Suppressor macrophage treated with lipopolysaccharide for 4 hours (primary cell): ENCODE measurements around the gene FAH.

ENCODE experiments used
- DNase-seq: peaks from one replicate; pipeline ENCODE4 v3.0.0-alpha.2; 2020

The FAH gene

DNA sequence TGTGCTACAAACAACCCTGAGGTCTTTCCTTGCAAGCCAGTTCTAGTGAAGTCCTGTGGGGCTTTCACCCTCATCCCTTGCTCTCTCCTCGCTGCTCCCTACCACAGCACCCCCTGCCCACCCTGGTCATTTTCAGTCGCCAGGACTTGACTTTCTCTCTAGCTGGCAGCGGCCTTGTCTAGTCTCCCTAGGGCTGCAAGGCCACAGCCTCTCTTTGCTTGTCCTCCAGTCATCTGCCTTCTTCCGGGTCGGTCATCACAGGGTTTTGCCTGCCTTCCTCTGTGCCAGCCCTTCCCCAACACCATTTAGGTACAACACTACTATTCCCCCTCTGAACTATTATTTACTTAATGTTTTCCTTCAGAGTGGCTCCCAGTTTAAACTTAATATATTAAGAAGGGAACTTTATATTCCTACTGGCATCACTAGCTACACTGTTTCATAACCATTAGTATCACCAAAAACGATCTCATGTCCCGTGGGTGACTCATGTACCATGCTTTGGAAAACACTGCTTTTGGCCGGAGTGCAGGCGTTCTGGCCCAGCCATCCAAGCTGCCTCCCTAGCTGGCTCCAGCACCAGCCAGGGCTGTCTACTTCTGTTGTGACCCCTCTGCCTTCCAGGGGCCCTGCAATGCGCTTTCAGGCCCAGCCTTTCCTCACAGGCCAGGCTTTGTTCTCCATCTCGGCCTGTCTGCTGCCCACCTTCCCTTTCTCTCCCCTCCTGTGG, 21.4 kb downstream of the FAH start:
- DNase-seq: no peak

DNA sequence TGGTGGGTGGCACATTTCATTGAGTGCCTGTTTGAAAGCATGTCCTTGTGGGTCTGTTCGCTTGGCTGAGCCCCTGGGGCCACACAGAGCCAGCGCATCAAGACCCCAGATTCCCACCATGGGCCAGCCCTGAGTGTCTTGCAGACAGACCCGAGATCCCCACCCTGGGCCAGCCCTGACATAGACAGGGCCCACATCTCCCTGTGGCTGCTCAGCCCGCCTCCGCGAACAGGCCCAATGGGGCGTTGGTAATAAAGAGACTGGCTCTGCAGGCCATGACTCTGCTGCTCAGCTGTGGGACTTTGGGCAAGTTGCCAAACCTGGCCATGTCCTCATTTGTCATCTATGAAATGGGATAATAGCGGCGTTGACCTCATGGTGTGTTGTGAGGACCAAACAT, 22.6 kb downstream of the FAH start:
- DNase-seq: no peak

DNA sequence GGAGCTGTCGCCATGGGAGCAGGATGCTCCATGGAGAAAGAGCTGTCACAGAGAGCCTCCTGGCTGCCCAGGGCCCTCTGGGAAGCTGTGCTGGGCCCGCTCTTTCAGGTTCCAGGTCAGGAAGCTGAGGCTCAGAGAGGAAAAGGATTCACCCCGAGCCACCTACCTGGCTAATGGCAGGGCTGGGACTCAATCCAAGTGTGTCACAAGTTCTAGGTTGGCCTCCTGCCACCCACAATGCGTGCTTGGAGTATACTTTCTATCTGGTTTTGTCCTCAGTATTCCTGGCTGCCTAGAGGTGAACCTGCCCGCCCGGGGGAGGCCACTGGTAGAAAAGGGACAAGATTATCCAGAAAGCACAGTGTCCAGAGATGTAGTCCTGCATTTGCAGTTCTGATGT, 23.6 kb downstream of the FAH start:
- DNase-seq: no peak

DNA sequence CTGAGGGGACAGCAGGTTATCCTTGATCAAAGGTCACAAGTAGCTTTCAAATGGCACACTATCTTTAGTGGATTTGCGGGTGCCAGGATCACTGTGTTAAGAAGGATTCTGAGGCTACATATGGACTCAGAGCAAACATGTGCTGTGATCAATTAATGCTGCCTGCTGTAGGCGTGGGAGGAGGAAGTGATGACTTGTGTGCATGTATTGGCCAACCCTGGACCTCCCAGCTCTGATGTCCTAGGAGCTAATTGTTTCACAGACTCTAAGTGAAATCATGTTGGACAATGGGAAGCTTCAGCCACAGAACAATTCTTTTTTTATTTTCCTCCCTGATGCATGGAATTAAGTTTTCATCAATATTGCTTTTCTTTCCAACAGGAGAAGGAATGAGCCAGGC, 24.4 kb downstream of the FAH start:
- DNase-seq: peak; percentile 83

DNA sequence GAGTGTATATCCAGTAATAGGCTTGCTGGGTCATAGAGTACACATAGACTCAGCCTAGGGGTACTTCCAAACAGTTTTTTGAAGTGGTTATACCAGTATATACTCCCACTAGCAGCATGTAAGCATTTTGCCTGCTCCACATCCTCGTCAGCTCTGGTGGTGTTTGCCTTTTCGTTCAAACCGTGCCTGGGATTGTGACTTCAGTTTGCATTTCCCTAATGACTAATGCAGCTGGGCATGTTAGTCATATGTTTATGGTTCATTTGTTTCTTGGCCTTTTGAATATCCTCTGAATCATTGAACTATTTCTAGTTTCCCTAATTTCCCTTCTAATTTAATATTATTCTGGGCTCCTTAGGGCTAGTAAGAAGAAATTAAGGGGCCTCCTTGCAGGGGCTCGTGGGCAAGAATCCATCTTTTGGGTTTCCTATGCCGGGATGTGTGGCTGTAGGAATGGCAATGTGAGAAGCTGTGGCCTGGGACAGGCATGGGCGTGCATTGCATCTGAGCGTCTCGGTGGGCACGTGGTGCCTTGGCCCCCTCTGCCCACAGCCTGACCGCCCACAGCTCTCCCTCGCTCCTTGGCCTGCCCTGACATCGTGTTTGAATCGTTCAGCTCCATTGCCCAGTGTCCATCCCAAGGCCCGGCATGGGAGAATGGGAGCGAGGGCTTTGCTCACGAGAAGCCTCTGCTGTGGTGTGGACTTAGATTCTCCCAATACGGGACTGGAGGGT, 26.4 kb downstream of the FAH start:
- DNase-seq: peak; percentile 76

DNA sequence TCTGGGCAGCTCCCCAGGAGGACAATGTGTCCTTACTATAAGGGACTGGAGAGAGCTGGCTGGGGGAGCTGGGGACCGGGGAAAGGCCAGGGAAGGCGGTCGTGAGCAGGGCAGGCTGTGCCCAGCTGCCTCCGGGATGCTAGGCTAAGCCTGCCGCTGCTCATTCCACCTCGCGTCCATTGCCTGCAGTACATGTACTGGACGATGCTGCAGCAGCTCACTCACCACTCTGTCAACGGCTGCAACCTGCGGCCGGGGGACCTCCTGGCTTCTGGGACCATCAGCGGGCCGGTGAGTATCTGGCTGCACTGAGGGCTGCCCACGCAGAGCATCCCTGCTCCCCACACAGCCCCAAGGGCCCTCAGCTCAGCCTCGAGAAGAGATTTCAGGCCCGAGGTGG, 27.1 kb downstream of the FAH start:
- DNase-seq: no peak

DNA sequence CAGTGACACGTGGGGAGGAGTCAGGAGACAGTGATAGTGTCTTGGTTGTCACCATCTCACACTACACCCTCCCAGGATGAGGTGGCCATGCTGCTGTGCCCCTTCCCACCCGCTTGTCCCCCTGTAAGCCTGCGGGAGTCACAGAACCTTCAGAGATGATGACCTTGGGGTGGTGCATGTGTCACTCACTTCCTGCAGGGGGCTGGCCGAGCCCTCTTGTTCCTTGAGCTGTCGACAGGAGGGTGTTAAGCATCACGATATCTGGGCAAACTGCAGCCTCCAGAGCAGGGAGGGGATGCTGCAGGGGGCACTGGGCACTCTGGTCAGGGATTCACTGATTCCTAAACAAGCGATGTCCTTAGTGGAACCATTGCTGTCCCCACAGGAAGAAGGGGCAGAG, 27.7 kb downstream of the FAH start:
- no peak for DNase-seq

DNA sequence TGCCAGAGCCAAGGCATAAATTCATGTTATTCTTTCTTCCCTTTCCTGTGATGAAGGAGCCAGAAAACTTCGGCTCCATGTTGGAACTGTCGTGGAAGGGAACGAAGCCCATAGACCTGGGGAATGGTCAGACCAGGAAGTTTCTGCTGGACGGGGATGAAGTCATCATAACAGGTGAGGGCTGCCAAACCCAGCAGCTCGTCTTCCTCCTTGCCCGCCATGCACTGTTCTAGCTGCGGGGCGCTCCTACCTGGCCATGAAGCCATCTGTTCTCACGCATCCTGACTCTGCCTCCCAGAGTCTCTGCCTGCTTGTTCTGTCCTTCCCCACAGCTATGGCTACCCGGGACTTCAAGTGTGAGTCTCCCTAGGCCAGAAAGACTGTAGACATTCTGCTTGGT, 28.2 kb downstream of the FAH start:
- DNase-seq: no peak

DNA sequence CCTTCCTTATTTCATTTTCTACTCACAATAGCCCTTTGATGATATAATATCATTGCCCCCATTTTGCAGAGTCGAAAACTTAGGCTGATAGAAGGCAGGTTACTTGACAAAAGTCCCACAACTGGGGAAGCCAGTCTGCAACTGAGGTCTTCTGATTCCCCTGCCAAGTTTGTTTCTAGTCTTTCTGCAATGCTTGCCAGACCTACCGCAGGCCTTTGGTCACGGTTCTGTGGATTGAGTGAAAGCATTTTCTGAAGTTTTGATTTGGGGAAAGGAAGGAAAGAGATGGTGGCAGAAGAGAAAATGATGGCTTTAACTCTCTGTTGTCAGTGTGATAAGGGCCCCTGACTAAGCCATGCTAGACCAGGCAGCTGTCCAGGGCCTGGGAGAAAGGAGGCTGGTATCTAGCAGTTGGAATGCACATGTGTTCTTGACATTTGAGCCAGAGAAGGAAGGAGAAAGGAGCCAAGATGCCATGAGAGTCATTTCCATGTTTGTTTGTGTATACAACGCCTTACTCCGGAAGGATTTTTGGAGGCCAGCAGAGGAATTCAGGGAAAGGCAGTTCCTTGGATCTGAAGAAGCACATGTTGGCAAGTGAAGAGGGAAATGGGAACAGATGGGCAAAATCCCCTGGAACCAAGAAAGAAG, 29.9 kb downstream of the FAH start:
- DNase-seq: no peak

DNA sequence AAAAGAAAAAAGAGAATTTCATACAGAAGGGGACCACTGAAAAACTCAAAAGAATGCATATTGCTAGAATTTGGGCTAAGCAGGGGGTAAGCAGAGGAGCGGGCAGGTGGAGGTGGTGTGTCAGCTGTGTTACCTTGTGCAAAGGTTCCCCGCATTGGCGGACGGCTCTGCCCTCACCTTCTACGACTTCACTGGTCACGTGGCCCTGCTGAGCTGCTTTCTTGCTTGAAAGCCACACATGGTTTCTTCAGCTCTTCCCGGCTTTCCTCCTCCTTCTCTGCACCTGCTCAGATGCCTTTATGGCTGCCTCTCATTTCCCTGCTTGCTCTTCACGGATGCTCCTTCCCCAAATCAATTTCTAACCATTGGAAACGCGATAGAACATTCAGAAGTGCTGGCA, 30.5 kb downstream of the FAH start:
- DNase-seq: no peak

DNA sequence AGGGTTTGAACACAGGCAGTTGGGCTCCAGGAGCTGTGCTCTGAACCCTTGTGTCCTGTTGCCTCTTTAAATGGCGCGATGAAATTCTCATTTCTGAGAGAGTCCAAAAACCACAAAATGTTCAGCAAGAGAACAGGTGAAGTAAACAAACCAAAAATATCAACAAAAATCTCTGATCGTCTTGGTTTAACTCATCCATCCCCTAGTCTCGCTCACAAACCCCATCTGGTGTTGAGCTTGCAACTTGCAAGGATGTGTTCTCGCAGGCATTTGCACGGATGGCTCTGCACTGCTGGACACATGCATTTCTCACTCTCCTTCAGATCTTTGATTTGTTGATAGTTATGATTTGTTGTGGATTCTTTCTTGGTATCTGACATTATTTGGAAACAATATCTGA, 31.1 kb downstream of the FAH start:
- DNase-seq: no peak

DNA sequence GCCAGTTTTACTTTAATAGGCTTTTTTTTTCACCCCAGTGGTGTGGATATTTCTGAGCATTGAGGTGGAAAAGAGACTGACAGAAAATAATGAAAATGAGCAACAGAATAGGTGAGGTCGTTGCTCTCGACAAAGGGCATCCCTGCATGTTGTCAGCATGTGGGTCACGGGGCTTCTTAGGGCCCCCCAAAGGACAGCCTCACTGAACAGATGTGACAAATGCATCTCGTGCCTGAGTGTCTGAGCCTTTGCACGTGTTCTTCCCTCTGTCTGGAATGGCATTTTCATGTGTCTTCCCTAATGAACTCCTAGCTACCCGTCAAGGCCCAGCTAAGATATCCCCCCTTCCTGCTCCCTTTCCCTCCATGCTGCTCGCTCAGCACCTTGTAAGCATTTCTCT, 31.8 kb downstream of the FAH start:
- DNase-seq: no peak

DNA sequence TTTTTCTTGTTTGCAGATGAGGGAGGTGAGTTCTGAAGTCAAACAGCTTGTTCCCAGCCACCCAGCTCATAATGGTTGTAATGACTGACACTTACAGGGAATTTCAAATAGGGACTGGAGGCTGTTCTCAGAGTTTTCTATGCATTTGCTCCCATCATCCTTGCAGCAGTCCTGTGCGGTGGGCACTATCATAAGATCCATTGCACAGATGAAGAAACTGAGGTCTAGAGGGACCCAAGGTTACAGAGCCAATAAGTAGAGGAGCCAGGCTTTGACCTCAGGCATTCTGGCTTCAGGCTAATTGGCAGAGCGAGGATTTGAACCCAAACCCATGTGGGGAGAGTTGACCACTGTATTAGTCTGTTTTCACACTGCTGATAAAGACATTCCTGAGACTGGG, 32.4 kb downstream of the FAH start:
- no peak for DNase-seq

DNA sequence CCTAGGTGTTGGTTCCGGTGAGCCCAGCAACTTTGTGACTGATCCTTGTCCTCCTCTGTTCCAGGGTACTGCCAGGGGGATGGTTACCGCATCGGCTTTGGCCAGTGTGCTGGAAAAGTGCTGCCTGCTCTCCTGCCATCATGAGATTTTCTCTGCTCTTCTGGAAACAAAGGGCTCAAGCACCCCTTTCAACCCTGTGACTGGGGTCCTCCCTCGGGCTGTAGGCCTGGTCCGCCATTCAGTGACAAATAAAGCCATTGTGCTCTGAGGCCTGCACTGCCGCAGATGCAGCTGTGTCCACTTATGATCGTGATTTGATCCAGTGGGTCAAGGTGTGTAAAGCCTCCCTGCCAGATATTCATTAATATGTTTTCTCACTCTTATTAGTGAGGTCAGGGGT, 33.3 kb downstream of the FAH start:
- no peak for DNase-seq

DNA sequence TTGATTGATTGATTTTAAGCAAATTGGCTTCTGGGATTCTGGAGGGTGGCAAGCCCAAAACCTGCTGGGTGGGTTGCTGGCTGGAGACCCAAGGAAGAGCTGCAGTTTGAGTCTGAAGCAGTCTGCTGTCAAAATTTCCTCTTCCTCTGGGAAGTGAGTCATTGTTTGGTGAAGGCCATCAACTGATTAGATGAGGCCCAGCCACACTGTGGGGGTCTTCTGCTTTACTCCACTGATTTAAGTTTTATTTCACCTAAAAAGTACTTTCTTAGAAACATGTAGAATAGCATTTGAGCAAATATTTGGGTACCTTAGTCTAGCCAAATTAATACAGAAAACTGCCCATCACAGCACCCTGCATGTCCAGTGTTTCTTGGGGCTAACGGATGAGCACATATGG, 33.8 kb downstream of the FAH start:
- no peak for DNase-seq

DNA sequence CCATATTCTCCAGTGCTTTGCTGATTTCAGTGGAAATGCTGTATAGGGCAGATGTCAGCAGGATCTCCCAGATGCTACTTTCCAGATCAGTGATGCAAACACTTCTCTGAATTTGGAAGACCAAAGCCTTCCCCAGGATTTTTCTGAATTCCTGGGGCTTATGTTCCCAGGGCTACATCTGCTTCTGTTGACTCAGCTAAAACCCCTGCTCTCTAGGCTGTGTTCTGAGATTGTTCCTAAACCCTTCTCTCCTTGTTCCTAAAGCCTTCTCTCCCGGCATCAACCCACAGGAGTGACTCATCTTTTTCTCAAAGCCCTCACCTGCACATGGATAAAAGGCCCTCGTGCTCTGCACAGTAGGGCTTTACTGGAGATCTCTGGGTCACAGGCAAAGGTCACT, 35.5 kb downstream of the FAH start:
- DNase-seq: no peak

DNA sequence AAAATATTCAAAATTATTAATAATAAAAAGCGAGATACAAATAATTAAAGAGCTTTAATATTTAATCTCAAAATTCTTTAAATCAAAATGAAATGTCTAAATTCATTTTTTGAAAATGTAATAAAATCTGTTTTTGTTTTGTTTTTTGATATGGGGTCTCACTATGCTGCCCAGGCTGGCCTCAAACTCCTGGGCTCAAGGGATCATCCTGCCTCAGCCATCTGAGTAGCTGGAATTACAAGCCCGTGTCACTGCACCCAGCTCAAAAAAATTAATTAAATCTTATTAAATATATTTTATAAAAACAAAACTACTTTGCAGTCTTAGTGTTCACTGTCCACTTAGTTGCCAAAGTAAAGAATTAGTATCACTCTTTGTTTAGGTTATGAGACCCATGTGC, 38.4 kb downstream of the FAH start:
- DNase-seq: no peak

DNA sequence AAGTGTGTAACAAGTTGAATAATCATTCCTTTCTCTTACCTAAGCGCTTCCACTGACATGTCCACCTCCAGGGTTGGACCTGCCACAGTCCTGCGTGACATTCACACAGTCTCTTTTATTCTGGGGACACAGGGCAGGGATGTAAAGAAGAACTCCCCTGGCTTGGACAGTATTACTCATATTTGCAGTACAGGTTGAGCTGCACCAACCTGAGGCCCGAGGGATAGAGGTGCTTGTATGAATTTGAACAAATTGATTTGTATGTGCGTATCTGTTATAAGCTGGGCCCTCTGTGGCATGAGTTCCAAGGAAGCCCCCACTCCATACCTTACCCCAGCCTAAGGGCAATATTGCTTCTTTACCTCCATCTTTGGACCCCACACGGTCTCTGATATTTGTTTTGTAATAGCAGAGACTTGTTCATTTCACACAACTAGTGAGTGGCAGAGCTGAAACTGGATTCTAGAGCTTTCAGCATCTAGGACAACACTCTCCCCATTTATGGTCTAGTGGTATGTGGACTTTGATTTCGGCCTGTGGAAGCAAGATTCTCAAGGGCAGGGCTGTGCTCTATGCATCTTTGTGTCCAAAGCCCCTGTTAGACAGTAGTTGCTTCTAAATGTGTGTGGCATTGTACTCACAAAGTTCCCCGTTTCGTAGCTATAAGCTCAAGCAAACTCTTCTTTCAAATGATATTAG, 39.2 kb downstream of the FAH start:
- DNase-seq: no peak

DNA sequence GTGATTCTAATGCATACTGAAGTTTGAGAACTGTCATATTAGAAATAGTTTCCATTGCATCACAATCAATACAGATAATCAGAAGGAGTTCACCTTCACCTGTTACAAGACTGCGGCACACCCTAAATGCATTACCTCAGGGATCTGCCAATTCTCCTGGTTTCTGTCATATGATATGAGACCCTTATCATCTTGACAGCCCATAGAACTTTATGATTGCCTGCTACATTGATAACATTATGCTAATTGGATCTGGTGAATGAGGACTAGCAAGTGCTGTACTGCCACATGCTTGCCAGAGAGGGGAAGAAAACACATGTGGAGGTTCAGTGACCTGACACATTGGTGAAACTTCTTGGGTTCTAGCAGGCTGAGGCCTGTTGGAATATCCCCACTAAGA, 41.4 kb downstream of the FAH start:
- no peak for DNase-seq

DNA sequence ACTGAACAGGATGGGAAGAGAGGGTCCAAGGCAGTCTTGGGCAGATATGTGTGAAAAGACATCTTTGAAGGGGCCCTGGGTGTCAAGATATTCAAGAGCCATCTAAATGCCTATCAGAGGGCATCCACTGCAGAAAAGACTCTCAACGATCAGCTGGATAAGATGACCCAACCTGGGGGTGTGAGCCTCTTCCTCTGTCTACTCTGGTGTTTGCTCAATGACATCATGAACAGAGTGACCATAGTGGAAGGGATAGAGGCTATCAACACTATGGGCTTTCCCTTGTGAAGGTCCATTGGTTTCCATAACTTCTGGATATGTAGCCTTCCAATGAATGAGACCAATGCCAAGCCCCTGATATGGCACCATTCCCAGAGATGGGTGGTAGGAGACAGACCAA, 42.1 kb downstream of the FAH start:
- DNase-seq: no peak

DNA sequence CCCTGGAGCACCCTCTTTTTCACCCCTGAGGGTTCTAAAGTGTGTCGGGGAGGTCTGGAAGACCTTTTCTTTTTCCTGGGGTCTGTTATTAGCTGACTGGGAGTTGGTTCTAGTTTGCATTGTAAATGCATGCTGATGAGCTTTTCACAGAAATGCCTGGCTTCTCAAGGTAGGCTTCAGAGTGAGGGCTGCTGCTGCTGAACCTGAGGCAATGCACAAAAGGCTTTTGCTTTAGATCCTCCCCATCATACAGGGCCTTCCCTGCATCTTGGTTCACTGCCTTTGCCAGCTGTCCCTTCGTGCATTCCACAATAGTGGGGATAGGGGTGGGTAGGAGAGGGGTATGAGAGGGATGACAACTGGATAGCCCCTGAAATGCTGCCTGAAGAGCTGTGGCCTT, 46.6 kb downstream of the FAH start:
- DNase-seq: no peak

DNA sequence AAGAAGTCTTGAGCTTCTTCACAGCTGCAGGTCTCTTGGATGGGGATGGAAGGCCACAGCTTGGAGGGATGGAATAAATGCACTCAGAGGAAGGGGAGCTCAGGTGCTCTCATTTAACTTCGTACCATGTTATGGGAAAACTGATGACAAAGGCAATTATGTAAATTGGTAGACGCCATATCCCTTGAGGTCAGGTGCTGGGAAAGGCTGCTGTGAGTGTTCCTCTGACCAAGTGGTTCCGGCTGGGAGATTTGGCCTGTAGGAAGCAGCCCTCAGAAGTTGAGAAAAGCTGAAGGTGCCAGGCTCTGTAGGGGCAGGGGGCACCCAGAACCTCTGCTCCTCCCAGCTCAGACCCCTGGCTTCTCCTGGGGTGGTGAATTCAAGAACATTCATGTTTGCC, 47.1 kb downstream of the FAH start:
- no peak for DNase-seq

DNA sequence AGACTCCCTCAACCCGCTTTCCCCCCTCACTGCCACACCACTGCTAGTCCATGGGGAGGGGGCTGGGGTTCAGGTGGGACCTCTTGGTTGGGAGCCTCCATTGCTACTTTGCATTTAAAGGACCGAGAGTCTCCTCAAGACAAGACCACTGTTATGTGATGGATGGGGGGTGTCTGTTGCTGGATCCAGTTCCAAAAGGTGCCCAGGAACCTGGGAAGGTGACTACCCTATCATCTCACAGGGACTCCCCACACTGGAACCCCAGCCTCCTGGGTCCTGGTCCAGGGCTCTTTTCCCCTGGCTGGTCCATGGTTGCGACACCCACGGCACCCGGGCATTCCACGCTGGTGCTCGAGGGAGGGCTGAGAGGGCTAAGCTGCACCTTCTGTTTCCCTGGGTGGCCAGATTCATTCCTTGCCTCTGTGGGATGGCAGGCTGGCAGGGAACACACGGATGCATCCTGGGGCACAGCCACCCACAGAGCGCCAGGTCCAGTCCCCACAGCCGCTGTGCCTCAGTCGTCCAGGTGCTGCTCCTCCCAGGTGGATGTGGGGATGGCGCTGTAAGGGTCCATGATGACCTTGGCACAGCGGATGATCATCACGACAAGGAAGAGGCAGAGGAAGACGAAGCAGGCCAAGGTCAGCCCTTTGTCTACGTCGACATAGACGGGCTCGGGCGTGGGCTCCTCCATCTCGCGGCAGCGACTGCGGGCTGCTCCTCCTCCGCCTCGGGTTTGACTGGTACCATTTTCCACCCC, 48.6 kb downstream of the FAH start:
- no peak for DNase-seq
